B cell (primary cell): ENCODE measurements around the gene BRPF3. TPM values are rescaled to one million over a fixed set of nuclear protein-coding genes. Genes with fewer than 3 reads are reported as not detected.
A peak's percentile ranks its signal among the peaks of the same experiment; 100 is the strongest.

Source experiments
- ATAC-seq: fragments of 200-7000 bp; cut with Tn5 transposase; one replicate; pipeline ENCODE4 v1.10.0; 2021; ENCODE audit warnings: low read depth, mild to moderate bottlenecking, moderate number of reproducible peaks, moderate library complexity
- CTCF ChIA-PET: fragments of 350-600 bp; sonication (Branson Sonifier 250); formaldehyde crosslinking; loops from one replicate; lab custom pipeline; 2021; ENCODE audit warnings: antibody characterized with exemption, inconsistent platforms; lab: Charles Lee
- POLR2A ChIA-PET: fragments of 350-600 bp; sonication (Branson Sonifier 250); formaldehyde crosslinking; loops from one replicate; lab custom pipeline; 2021; ENCODE audit warnings: antibody characterized with exemption; lab: Charles Lee
- DNase-seq: peaks from one replicate; pipeline ENCODE4 v3.0.0; 2013
- H2AFZ ChIP-seq: 2 replicates; pipeline ENCODE4 v1.6.1; 2012; ENCODE audit warnings: mild to moderate bottlenecking, low read depth, low read length; ENCODE audit not compliant: insufficient read depth, poor library complexity, severe bottlenecking
- H3K27ac ChIP-seq, 2 donors: 1 replicate in 1 of 2; 2 replicates in 1 of 2; pipeline ENCODE4 v1.5.1; 2012 to 2013; ENCODE audit warnings: low read length in 2 of 2, mild to moderate bottlenecking in 2 of 2, moderate library complexity in 1 of 2
- H3K27me3 ChIP-seq, 4 experiments: fragments of 200-600 bp in 1 of 4; sonication (generic) in 1 of 4; replicated peaks in 1 of 4; 1 replicate in 2 of 4; 2 replicates in 2 of 4; pipeline versions ENCODE4 v1.6.1 to v1.7.0; 2013 to 2016; ENCODE audit warnings: low read length in 3 of 4, mild to moderate bottlenecking in 2 of 4, mixed read lengths in 1 of 4, moderate library complexity in 1 of 4; ENCODE audit not compliant: insufficient read depth in 4 of 4, control insufficient read depth in 3 of 4; ENCODE audit errors: control extremely low read depth in 1 of 4
- H3K36me3 ChIP-seq, 2 experiments: replicated peaks in 1 of 2; 1 replicate in 1 of 2; 2 replicates in 1 of 2; pipeline versions ENCODE4 v1.6.1 to v1.7.1; 2013; ENCODE audit warnings: low read length in 1 of 2; ENCODE audit not compliant: insufficient read depth in 2 of 2, control insufficient read depth in 1 of 2; ENCODE audit errors: control extremely low read depth in 1 of 2, extremely low read depth in 1 of 2
- H3K4me1 ChIP-seq, 2 donors: fragments of 200-600 bp in 1 of 2; sonication (generic) in 1 of 2; 1 replicate in 1 of 2; 2 replicates in 1 of 2; pipeline versions ENCODE4 v1.5.1 to v1.6.1; 2013 to 2017; ENCODE audit warnings: low read length in 2 of 2; ENCODE audit not compliant: control insufficient read depth in 2 of 2, insufficient read depth in 2 of 2
- H3K4me2 ChIP-seq: replicated peaks from 2 replicates; pipeline ENCODE3; 2012; ENCODE audit warnings: mild to moderate bottlenecking, low read depth, low read length; ENCODE audit not compliant: poor library complexity, severe bottlenecking
- H3K4me3 ChIP-seq, 5 experiments: fragments of 200-600 bp in 1 of 5; sonication (generic) in 1 of 5; 1 replicate in 3 of 5; 2 replicates in 2 of 5; pipeline versions ENCODE4 v1.5.1 to v1.7.0; 2011 to 2016; ENCODE audit warnings: low read length in 4 of 5, mild to moderate bottlenecking in 4 of 5, low read depth in 2 of 5, control low read depth in 1 of 5, moderate library complexity in 1 of 5; ENCODE audit not compliant: insufficient read depth in 1 of 5; ENCODE audit errors: control extremely low read depth in 1 of 5, extremely low read depth in 1 of 5
- H3K79me2 ChIP-seq: fragments of 200-600 bp; sonication (generic); one replicate; pipeline ENCODE4 v1.6.0; 2016; ENCODE audit warnings: low read length; ENCODE audit not compliant: control insufficient read depth, insufficient read depth
- H3K9ac ChIP-seq: fragments of 200-600 bp; sonication (generic); 2 replicates; pipeline ENCODE4 v1.6.1; 2017; ENCODE audit warnings: mild to moderate bottlenecking, low read length, moderate library complexity
- H3K9me3 ChIP-seq, 3 donors: one replicate each; pipeline versions ENCODE4 v1.6.1 to v1.7.1; 2013; ENCODE audit warnings: low read length in 2 of 3; ENCODE audit not compliant: control insufficient read depth in 2 of 3, insufficient read depth in 1 of 3; ENCODE audit errors: control extremely low read depth in 1 of 3
- H4K20me1 ChIP-seq: 2 replicates; pipeline ENCODE4 v1.6.0; 2012; ENCODE audit warnings: mild to moderate bottlenecking, low read length; ENCODE audit not compliant: insufficient read depth, control insufficient read depth, poor library complexity, severe bottlenecking
- H3K27ac Mint-ChIP-seq: one replicate; pipeline ENCODE4 v1.8.0; 2021; ENCODE audit warnings: mixed read lengths
- H3K27me3 Mint-ChIP-seq: one replicate; pipeline ENCODE4 v1.8.0; 2021; ENCODE audit warnings: mixed read lengths
- H3K4me1 Mint-ChIP-seq: one replicate; pipeline ENCODE4 v1.8.0; 2021; ENCODE audit warnings: mixed read lengths
- H3K4me3 Mint-ChIP-seq: one replicate; pipeline ENCODE4 v1.8.0; 2021; ENCODE audit warnings: mixed read lengths
- H3K9me3 Mint-ChIP-seq: one replicate; pipeline ENCODE4 v1.8.0; 2022; ENCODE audit warnings: mixed read lengths; ENCODE audit not compliant: insufficient read depth
- CTCF ChIP-seq: fragments of 200-600 bp; IDR thresholded peaks from one replicate; pipeline ENCODE4 v1.8.0; 2022; ENCODE audit warnings: antibody characterized with exemption, mild to moderate bottlenecking
- EZH2 ChIP-seq: IDR thresholded peaks from 2 replicates; pipeline ENCODE4 v1.6.1; 2012; ENCODE audit warnings: borderline replicate concordance, low read depth, mild to moderate bottlenecking, moderate library complexity, low read length; ENCODE audit not compliant: insufficient read depth, poor library complexity, severe bottlenecking
- whole genome bisulfite sequencing: methylation state at CpG from one replicate; pipeline ENCODE4 v1.1.5; 2013; ENCODE audit warnings: missing lambda C conversion rate; ENCODE audit not compliant: insufficient coverage; 5-methylcytosine and 5-hydroxymethylcytosine counted together
- intact Hi-C: fragments of 100-400 bp; cut with micrococcal nuclease; formaldehyde crosslinking; loops from one replicate; pipeline ENCODE4 v1.10.0; 2022
- polyA plus RNA-seq: library from polyadenylated mRNA; depleted of rRNA; stranded (reverse); fragments of >200 nt; gene quantifications from 2 replicates; pipeline ENCODE4 v1.2.3, GENCODE V29; 2012
- total RNA-seq, 2 donors: library from RNA; stranded (reverse); fragments of 120-200 nt in 1 of 2; gene quantifications; 1 replicate in 1 of 2; 2 replicates in 1 of 2; pipeline versions ENCODE4 v1.2.3 to v1.2.4, GENCODE V29; 2013 to 2022

Gene BRPF3
- total and polyA plus RNA-seq, 2 donors (not counting 1 experiment from before 2014, with no cell fraction given): 17.1 to 29.4 TPM

GRCh38 chr6:36204068-36204753 is 7.7 kb downstream of the BRPF3 start:
- H3K9me3 Mint-ChIP-seq: no peaks in the 10 kb centered on the region
- intact Hi-C loops: no loop called here
- H3K9me3 ChIP-seq: peaks cover 0 to 4% (median 0%) of the 10 kb centered on the region in 3 donors
- H3K4me2 ChIP-seq: peak overlapping the region; percentile 39
- H3K4me3 Mint-ChIP-seq: peak overlapping the region; percentile 38
- peaks cover 0 to 52% of the 10 kb centered on the region in 2 experiments for H3K36me3 ChIP-seq
- no peaks in the 10 kb centered on the region for H3K27me3 Mint-ChIP-seq
- no peak overlapping the region for H3K27ac ChIP-seq
- ChIA-PET CTCF (interaction anchor here (1.0 to 1.5 kb wide), 5 partner anchors 9 to 175 kb away, joined by 3 to 6 read pairs (median 5); no protein-coding TSS in a partner anchor), POLR2A (interaction anchor here (0.6 to 1.0 kb wide), 2 partner anchors 198 to 281 kb away, joined by 4 read pairs; no protein-coding TSS in a partner anchor)
- peaks cover 39% of the 10 kb centered on the region for H3K4me1 Mint-ChIP-seq
- 55% methylated on average over 7 of the region's 10 CpGs for WGBS
- DNase-seq (peak; percentile 39), ATAC-seq (peak; percentile 58)
- H2AFZ ChIP-seq: no peak overlapping the region
- H3K27ac Mint-ChIP-seq: no peak overlapping the region
- peaks cover 25% of the 10 kb centered on the region for H4K20me1 ChIP-seq
- peaks cover 28% of the 10 kb centered on the region in 2 donors for H3K4me1 ChIP-seq
- H3K27me3 ChIP-seq: no peaks in the 10 kb centered on the region
- no peak overlapping the region for H3K4me3 ChIP-seq
- no peak overlapping the region for H3K9ac ChIP-seq
- H3K79me2 ChIP-seq: peaks cover 44% of the 10 kb centered on the region
- no peak for TF ChIP-seq EZH2
- no peak for TF ChIP-seq CTCF

- Histone ChIP-seq H3K4me3 (no peak overlapping the region), H3K9me3 (no peaks in the 10 kb centered on the region), H3K4me2 (no peak overlapping the region), H3K27me3 (no peaks in the 10 kb centered on the region), H3K4me1 (peaks cover 19% of the 10 kb centered on the region in 2 donors), H3K36me3 (peaks cover 2 to 63% of the 10 kb centered on the region in 2 experiments), H3K9ac (no peak overlapping the region), H4K20me1 (peaks cover 9% of the 10 kb centered on the region), H3K27ac (no peak overlapping the region), H2AFZ (no peak overlapping the region), H3K79me2 (peaks cover 16% of the 10 kb centered on the region)
- DNase-seq (no peak), ATAC-seq (no peak)
- no peaks in the 10 kb centered on the region for H3K27me3 Mint-ChIP-seq
- 94% methylated on average over 6 of the region's 8 CpGs for WGBS
- H3K9me3 Mint-ChIP-seq: no peaks in the 10 kb centered on the region
- POLR2A ChIA-PET: no interaction called here
- TF ChIP-seq CTCF: no peak
- no peak for TF ChIP-seq EZH2
- intact Hi-C loops: no loop called here
- CTCF ChIA-PET: interaction anchor here (0.5 to 1.5 kb wide), 2 partner anchors 12 to 85 kb away, joined by 3 to 4 read pairs; no protein-coding TSS in a partner anchor
- H3K4me1 Mint-ChIP-seq: peaks cover 24% of the 10 kb centered on the region
- H3K27ac Mint-ChIP-seq: no peak overlapping the region
- H3K4me3 Mint-ChIP-seq: no peak overlapping the region
Observed at GRCh38 chr6:36207155-36207554, 10.6 kb downstream of the BRPF3 start.
